Ovary (tissue), 9 donors: ENCODE measurements around the gene JAG2. TPM values are rescaled to one million over a fixed set of nuclear protein-coding genes. Genes with fewer than 3 reads are reported as not detected.

ENCODE experiments used
- DNase-seq, 5 donors: peaks; one replicate each; pipeline ENCODE4 v3.0.0-alpha.2; 2019 to 2020
- H3K27ac ChIP-seq, 2 donors: fragments of 200-600 bp; one replicate each; pipeline versions ENCODE4 v1.5.1 to v1.8.0; 2019 to 2022
- H3K27me3 ChIP-seq: fragments of 200-600 bp; one replicate; pipeline ENCODE4 v1.8.0; 2022
- H3K36me3 ChIP-seq: fragments of 200-600 bp; sonication (generic); one replicate; pipeline ENCODE4 v1.5.1; 2019
- H3K4me1 ChIP-seq: one replicate; pipeline ENCODE4 v1.8.1; 2013; ENCODE audit warnings: mild to moderate bottlenecking, moderate library complexity; ENCODE audit not compliant: insufficient read depth
- H3K4me3 ChIP-seq: fragments of 200-600 bp; sonication (generic); one replicate; pipeline ENCODE4 v1.5.1; 2017
- H3K9me3 ChIP-seq, 2 donors: fragments of 200-600 bp in 1 of 2; sonication (generic) in 1 of 2; one replicate each; pipeline versions ENCODE4 v1.5.1 to v1.8.1; 2013 to 2019; ENCODE audit warnings: mild to moderate bottlenecking in 1 of 2, moderate library complexity in 1 of 2
- EP300 ChIP-seq: sonication (generic); formaldehyde crosslinking; IDR thresholded peaks from one replicate; pipeline ENCODE4 v1.6.1; 2017; ENCODE audit warnings: antibody characterized with exemption
- POLR2A ChIP-seq: fragments of 450-650 bp; IDR thresholded peaks from one replicate; pipeline ENCODE4 v1.6.1; 2017; ENCODE audit warnings: antibody characterized with exemption, mild to moderate bottlenecking, moderate library complexity
- WGBS, 3 donors: extraction: QIAGEN DNeasy Blood & Tissue Kit in 1 of 3; methylation state at CpG; one replicate each; pipeline versions ENCODE4 v1.1.5 to v1.1.7; 2013 to 2017; 5-methylcytosine and 5-hydroxymethylcytosine counted together
- intact Hi-C, 4 donors: fragments of 100-400 bp; cut with DNase I; formaldehyde crosslinking; loops; one replicate each; pipeline versions ENCODE4 v1.11.0 to v1.15.1; 2022 to 2023
- polyA plus RNA-seq, 2 donors: library from polyadenylated mRNA; stranded (reverse); fragments of 200-250 nt in 1 of 2; fragments of 350-450 nt in 1 of 2; fragmentation: Illumina TruSeq in 1 of 2; extraction: RNeasy Lipid Tissue Mini Kit (QIAGEN cat#74804) in 1 of 2; gene quantifications; one replicate each; pipeline ENCODE4 v1.2.3, GENCODE V29; 2013 to 2014
- total RNA-seq, 7 donors: library from RNA; depleted of rRNA in 2 of 7; stranded (reverse); fragments of >200 nt in 2 of 7; fragmentation: NEBNext Ultra II Directional in 3 of 7; extraction: Animal tissue kit (Norgen Biotek cat#: 25700) in 3 of 7; gene quantifications; one replicate each; pipeline versions ENCODE4 v1.1.0 to v1.2.4, GENCODE V29; 2016 to 2023
- TF ChIP-seq, protein P1 (sequence below), 3 donors: fragments of 450-650 bp in 2 of 3; fragments of 200-600 bp in 1 of 3; IDR thresholded peaks; one replicate each; pipeline versions ENCODE4 v1.5.1 to v1.8.0; 2016 to 2022; ENCODE audit warnings: antibody characterized with exemption in 3 of 3, mild to moderate bottlenecking in 1 of 3
- donor health status: DM: no; HTN: no; CAD: no; lungs with moderate emphysema.
- donor health status: DM: no; HTN: no; CAD: no.
- donor health status: Bipolar disorder and iron deficiency.
- donor health status: DM: yes; HTN: yes; CAD: no.
- donor health status: DM: no; HTN: no; CAD: no.
- donor health status: DM: yes; HTN: yes; CAD: no.

JAG2 gene
- total and polyA plus RNA-seq, 9 donors = 0.78 to 10.2 (median 6.5) TPM

DNA sequence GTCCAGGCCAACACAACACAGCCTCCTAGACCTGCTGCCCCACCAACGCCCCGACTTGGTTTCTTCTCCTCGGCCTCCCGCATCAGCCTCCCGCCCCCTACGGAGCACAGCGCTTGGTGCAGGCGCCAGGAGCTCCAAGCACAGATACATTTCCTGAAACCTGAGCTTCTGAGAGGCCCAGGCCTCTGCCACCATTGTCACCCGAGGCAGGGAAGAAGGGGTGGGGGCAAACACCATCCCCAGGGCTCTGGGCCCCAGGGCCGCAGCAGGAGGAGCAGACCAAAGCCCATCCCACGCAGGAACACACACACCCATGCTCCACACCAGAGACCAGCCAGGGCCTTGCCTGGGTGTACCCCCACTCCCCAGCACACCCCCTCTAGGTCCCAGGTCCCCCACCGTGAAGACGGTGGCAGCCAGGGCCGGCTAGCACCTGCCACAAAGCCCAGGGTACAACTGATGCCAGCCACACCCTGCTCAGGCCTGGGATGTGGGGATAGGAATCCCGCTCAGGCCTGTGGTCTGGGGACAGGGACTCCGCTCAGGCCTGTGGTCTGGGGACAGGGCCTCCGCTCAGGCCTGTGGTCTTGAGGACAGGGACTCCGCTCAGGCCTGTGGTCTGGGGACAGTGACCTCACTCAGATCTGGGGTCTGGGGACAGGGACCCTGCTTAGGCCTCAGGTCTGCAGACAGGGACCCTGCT, 5.4 kb downstream of the JAG2 start:
- 88 to 91% (median 89%) methylated on average over 18 of the region's 18 CpGs for WGBS, 3 donors
- peaks cover 4% of the 10 kb centered on the region for H3K4me1 ChIP-seq
- no peak overlapping the region for H3K27ac ChIP-seq
- TF ChIP-seq, protein P1, sequence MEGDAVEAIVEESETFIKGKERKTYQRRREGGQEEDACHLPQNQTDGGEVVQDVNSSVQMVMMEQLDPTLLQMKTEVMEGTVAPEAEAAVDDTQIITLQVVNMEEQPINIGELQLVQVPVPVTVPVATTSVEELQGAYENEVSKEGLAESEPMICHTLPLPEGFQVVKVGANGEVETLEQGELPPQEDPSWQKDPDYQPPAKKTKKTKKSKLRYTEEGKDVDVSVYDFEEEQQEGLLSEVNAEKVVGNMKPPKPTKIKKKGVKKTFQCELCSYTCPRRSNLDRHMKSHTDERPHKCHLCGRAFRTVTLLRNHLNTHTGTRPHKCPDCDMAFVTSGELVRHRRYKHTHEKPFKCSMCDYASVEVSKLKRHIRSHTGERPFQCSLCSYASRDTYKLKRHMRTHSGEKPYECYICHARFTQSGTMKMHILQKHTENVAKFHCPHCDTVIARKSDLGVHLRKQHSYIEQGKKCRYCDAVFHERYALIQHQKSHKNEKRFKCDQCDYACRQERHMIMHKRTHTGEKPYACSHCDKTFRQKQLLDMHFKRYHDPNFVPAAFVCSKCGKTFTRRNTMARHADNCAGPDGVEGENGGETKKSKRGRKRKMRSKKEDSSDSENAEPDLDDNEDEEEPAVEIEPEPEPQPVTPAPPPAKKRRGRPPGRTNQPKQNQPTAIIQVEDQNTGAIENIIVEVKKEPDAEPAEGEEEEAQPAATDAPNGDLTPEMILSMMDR (IDR thresholded peaks at IDR 0.05) = no peak
- TF ChIP-seq POLR2A (no peak), EP300 (no peak)
- no peak overlapping the region for H3K4me3 ChIP-seq
- H3K9me3 ChIP-seq = no peaks in the 10 kb centered on the region
- no peaks in the 10 kb centered on the region for H3K36me3 ChIP-seq
- DNase-seq = no peak
- no peaks in the 10 kb centered on the region for H3K27me3 ChIP-seq
- intact Hi-C loops = no loop called here

DNA sequence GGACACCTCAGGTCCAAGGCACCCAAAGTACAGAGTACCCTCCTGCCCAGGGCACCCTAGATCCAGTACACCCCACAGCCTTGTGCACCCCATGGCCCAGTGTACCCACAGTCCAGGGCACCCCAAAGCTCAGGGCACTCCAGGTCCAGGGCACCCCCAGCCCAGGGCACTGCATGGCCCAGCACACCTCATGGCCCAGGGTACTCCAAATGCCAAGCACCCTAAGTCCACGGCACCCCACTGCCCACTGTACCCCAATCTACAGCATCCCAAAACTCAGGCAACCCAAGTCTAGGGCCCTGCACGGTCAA, 6.0 kb downstream of the JAG2 start:
- Histone ChIP-seq H3K9me3 (no peaks in the 10 kb centered on the region), H3K4me3 (no peak overlapping the region), H3K27me3 (no peaks in the 10 kb centered on the region), H3K27ac (no peak overlapping the region), H3K4me1 (peaks cover under 1% of the 10 kb centered on the region), H3K36me3 (no peaks in the 10 kb centered on the region)
- DNase-seq = no peak
- TF ChIP-seq EP300 (no peak), POLR2A (no peak)
- TF ChIP-seq, protein P1 (IDR thresholded peaks at IDR 0.05) = no peak
- intact Hi-C loops = no loop called here
- 91 to 95% (median 95%) methylated on average over 2 of the region's 2 CpGs for WGBS, 3 donors

DNA sequence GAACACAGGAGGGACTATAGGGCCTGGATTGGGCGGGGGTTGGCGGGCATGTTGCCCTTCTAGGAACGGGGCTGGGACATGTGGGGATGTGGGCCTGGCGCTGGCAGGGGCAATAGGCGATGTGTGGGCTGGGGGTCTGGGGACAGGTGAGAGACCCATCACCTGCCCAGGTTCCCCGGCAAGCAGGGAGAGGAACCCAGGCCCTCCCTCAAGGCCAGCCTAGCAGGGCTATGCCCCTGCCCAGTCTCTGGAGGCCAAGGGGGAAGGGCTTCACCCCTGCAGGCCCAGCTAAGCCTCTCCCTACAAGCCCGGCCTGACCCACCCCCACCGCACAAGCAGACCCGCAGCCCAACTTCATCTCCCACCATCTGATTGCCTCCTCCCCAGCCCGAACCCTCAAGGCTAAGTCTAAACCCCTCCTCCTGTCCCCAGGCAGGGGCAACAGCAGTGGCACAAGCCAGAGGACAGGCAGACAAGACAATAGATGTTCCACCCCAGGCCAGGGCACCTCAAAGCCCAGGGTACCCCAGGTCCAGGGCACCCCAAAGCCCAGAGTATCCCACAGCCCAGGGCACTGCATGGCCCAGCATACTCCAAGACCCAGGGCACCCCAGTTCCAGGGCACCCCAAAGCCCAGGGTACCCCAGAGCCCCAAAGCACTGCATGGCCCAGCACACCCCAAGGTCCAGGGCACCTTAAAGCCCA, 6.5 kb downstream of the JAG2 start:
- TF ChIP-seq, protein P1 (IDR thresholded peaks at IDR 0.05) = no peak
- TF ChIP-seq EP300 (no peak), POLR2A (no peak)
- Histone ChIP-seq H3K4me1 (no peaks in the 10 kb centered on the region), H3K27ac (no peak overlapping the region), H3K9me3 (no peaks in the 10 kb centered on the region), H3K36me3 (no peaks in the 10 kb centered on the region), H3K27me3 (no peaks in the 10 kb centered on the region), H3K4me3 (no peak overlapping the region)
- no peak for DNase-seq
- intact Hi-C loops = no loop called here
- 79 to 85% (median 83%) methylated on average over 10 of the region's 10 CpGs for WGBS, 3 donors

DNA sequence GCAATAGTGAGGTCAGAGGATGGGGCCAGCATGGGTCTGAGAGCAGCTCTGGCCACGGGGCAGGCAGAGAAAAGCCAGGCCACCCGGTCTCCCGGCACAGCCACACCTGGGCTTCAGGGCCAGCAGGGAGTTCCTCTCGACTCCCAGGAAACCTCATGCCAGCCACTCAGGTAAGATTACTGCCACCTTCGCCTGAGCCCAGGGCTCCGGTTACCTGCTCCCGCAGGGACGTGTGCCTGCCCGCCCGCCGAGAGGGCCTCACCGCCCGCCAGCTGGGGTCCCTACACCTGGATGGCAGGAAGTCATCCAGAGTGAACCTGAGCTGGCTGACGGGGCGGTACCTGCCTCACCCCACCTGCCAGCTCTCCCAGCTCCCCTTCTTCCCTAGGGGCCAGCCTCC, 7.3 kb downstream of the JAG2 start:
- H3K27me3 ChIP-seq = no peaks in the 10 kb centered on the region
- no peak for DNase-seq
- H3K4me3 ChIP-seq = no peak overlapping the region
- TF ChIP-seq, protein P1 (IDR thresholded peaks at IDR 0.05) = no peak
- TF ChIP-seq POLR2A = no peak
- TF ChIP-seq EP300 = no peak
- no peaks in the 10 kb centered on the region for H3K36me3 ChIP-seq
- no peaks in the 10 kb centered on the region for H3K9me3 ChIP-seq
- no peaks in the 10 kb centered on the region for H3K4me1 ChIP-seq
- no peak overlapping the region for H3K27ac ChIP-seq
- 78 to 84% (median 82%) methylated on average over 13 to 15 of the region's 15 CpGs for WGBS, 3 donors
- intact Hi-C loops = no loop called here
